GOT3 (cell line): ENCODE data around the gene SERP1.

Source experiments
- DNase-seq: peaks from one replicate; lab custom pipeline; 2025; ENCODE audit warnings: mixed read lengths; lab: John Stamatoyannopoulos, UW

SERP1 gene

GRCh38 chr3:150546226-150547044 is at the start of gene SERP1, which contains the start of gene EIF2A:
Gene SERP1 (minus strand): TSS chr3:150546496. CDS start chr3:150546135, 361 bp downstream.
Gene EIF2A (plus strand): TSS chr3:150546787. CDS start chr3:150546803, 16 bp downstream.
- DNase-seq: peak; percentile 98

DNA sequence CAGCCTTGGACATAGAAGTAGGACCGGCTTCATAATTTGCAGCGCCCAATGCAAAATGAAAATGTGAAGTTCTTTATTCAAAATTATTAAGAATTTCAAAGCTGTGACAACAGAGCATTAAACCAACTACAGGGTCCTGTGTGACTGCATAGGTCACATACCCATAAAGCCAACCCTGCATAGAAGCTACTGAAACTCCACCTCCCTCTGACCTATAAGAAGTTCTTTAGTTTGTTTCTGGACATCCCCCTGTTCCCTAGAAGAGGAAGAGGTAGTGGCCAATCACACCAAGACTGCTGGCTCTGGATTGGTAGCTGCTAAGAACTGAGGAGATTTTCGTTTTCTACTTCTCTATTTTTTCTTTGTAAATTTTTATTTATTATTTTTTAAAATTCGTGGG is 47.9 kb upstream of the SERP1 start:
- DNase-seq: no peak

- no peak for DNase-seq
Observed at GRCh38 chr3:150589759-150590158, 43.5 kb upstream of the SERP1 start.

DNA sequence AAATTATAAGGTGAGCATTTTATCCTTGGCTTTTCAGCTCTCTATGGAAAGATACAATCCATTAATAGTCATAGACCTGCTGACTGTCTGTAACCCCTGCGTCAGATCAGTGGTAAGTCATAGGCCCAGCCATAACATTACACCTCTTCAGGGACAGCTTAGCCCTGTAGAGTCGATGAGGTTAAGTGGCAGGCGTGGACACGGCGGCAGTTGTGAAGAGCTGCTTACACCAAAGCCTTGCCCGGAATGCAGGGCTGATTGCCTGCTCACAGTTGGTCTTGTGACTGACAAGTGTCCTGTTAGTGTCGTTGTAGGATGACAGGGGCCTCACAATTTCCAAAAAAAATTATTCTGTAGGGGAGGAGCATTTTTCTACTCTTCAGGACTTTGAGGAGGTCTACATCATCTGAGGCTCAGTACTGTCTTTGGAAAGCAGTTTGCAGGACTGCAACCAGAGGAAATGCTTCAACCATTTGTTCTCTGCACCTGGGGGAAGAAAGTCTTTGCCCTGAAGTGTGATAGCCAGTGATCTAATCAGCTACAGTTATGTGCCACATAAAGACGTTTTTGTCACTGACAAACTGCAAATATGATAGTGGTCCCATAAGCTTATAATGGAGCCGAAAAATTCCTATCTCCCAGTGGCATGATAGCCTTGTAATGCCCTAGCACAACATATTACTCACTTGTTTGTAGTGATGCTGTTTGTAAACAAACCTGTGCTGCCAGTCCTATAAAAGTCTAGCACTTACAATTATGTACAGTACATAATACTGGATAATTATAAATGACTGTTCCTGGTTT is 41.9 kb upstream of the SERP1 start:
- no peak for DNase-seq

- no peak for DNase-seq
Observed at GRCh38 chr3:150583028-150583427, 36.7 kb upstream of the SERP1 start.

- no peak for DNase-seq
Observed at GRCh38 chr3:150582620-150583019, 36.3 kb upstream of the SERP1 start.

DNA sequence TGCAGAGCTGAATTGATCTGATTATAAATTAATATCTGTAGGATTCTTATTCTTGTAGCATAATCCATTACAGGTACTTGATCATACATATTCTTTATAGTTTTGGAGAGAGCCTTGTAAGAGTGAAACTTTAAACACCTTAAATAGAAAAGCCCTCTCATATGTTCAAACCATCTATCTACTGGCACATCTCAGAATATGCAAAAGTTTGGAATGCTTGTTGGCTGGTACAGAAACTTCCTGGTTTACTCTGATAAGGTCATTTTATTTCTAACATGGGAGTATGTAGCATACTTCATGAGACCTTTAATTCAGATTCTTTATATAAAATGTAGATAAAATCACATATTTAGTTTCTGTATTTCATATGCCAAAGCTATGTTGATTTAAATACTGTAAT is 34.9 kb upstream of the SERP1 start:
- DNase-seq: no peak

GRCh38 chr3:150577855-150578254 is 31.6 kb upstream of the SERP1 start:
- no peak for DNase-seq

DNA sequence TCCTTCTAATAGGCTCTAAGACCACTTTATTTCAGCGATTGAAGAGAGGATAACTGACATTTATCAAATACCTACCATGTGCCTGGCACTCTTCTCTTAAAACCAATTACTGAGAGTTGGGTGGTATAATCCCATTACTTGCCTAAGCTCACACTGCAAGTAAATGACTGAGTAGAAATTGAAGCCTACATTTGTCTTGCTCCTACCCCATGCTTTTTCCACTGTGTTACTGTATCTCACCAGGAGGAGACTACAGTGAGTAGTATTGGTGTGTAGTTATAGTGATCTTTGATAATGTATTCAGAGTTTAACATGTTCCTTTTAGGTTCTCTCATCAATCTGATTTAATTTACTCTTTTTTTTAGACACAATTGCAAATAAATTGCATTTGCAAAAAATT is 21.0 kb upstream of the SERP1 start:
- no peak for DNase-seq

DNA sequence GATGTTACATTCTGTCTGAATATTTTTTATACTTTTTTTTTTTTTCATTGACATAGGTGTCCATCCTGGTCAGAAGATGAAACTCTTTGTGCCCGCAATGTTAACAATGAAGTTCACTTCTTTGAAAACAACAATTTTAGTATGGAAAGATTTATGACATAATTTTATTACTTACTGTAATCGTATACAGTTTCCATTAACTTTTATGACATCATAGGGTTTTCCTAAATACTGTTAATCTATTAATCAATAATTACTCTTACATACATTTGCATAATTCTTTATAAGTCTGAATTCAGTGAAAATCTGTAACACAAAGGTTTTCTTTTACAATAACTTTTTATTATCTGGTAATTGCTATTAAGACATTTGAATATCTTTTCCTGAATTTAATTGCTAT is 17.9 kb upstream of the SERP1 start:
- no peak for DNase-seq

DNA sequence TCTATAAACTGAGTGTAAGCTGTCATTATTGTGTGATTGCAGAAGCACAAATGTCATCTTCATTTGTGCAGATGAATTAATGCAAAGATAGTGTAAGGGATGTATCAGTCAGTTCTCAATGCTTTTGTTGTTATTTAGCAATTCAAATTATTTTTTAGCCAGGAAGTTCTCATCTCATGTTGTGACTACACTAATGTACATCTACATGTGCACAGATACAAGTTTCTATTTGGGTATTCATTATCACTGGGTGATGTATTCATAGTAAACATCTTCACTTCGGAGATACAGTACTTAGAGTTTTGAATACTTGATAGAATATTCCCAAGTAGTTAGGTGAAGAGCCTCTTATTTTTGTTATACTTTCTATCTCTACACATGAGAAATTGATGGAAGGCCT is 11.4 kb upstream of the SERP1 start:
- no peak for DNase-seq

GRCh38 chr3:150556792-150557191 is 10.5 kb upstream of the SERP1 start:
- no peak for DNase-seq

GRCh38 chr3:150555859-150556436 is 9.7 kb upstream of the SERP1 start:
- DNase-seq: no peak

DNA sequence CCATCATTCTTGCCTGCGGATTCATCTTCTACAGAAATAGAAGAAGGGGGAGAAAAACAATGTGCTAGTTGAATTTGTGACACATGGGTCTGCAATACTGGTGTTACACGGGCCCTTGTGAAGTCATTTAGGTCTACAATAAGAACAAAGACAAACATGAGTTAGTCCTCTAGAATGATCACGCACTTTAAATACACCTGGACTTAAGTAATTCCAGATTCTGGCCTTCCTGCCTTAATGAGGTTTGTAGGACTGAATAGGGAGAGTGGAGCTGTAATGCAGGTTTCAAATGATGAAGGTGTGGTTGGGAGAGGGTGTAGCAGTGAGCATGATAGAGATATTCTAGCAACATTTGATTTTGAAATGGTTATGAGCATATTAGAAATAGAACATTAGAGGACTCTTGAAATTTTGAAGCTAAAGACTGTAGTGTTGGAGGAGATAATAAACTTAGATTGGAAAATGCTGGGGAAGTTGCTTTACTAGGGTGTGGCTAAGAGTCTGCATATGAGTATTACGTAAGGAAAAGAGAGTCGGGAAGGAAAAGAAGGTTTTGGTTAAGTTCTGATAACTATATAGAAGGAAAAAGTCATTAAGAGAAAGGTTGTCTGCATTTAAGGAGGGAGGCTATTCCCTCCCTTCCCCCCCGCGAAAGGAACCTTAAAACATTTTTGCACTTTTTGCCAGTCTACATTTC is 897 bp upstream of the SERP1 start:
- DNase-seq: no peak

DNA sequence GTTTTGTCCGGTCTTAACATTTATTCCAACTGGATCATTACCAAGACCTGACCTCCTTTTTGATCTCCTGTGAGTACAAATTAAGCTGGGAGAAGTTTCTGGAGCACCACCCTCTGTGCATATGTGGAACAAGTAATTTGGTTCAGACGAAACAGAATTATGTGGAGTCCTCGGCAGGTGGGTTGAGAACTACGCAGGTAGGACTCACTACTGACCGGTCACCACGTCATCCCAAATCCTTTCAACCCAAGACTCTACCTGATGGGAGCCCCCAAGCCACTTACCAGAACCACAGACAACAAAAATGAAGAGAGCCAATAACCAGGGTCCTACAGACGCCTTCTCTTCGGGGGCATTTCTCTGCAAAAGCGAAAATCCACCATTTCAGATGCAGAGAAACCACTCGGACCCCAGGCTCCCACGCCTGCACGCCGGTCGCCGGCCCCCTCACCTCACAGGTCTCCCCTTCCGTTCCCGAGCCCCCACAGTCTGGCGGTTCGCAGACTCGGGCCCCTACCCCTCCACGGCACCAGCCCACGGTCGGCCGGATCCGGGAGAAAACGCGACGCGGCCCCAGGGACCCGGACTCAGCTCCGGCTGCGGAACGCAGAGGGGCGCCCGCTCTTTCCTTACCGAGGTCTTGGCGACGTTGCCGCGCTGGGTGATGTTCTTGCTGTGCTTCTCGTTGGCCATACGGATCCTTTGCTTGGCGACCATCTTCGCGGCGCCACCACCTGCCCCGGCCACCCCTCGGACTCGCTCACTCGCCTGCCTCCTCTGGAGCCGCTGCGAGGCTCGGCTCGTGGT is 674 bp downstream of the SERP1 start:
- DNase-seq: no peak

- no peak for DNase-seq
Observed at GRCh38 chr3:150544726-150545125, 1.6 kb downstream of the SERP1 start.

DNA sequence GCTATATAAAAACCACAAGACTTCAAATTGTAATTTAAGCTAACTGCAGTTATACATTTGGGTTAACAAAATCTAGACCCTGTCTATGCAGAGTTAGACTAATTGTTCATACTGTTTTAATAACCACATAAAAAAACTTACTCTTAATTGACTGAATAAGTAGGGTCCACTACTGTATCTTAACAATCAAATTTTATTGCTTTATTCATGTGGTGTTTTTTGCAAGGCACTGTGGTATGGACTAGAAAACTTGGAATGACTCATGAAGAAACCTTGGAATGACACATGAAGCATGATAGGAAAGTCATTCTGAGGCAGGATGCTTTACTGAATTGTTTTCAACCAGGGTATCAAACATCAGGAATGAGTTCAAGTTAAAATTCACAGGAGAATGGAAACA is 2.3 kb downstream of the SERP1 start:
- DNase-seq: no peak

- no peak for DNase-seq
Observed at GRCh38 chr3:150543531-150543930, 2.8 kb downstream of the SERP1 start.

DNA sequence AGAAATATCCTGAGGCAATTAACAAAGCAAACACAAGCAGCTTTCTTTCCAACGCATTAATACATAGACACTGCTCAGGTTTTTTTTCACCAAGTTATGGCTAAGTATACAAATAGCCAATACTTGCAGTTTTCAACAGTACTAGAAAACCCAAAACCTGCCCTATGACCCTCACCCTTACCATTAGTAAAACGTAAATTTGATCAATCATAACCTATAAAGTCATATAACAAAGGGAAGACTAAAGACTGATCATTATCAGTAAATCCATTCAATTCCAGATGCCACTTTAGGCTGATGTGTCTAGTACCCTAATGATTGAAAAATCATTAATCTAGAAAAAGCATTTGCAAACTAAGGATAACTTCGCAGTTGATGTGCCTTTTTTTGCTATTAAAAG is 3.2 kb downstream of the SERP1 start:
- DNase-seq: no peak

- DNase-seq: no peak
Observed at GRCh38 chr3:150540991-150541390, 5.3 kb downstream of the SERP1 start.

DNA sequence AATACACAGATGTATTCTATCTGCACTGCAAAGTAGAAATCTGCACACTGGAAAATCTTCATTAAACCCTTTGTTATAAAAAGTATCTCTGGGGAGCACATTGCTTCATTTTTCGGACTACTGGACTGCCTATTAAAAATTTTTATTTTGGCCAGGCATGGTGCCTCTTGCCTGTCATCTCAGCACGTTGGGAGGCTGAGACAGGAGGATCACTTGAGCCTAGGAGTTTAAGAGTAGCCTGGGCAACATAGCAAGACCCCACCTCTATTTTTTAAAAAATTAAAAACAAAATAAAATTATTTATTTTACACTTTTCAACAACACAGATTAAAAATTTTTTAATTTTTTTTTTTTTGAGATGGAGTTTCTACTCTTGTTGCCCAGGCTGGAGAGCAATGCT is 6.0 kb downstream of the SERP1 start:
- no peak for DNase-seq
